Ramos (cell line): ENCODE results near the gene OXT.
"Not testable (repeated sequence)": the region's sequence is repeated elsewhere in the genome, so short reads cannot be mapped to it uniquely, and the experiment has no call there.

Source experiments
- in situ Hi-C: fragments of 300-500 bp; cut with MboI; formaldehyde crosslinking; loops from one replicate; pipeline ENCODE4 v1.14.3; 2022; ENCODE audit warnings: low sequenced_read_pairs; ENCODE audit not compliant: unreplicated experiment

Gene OXT

DNA sequence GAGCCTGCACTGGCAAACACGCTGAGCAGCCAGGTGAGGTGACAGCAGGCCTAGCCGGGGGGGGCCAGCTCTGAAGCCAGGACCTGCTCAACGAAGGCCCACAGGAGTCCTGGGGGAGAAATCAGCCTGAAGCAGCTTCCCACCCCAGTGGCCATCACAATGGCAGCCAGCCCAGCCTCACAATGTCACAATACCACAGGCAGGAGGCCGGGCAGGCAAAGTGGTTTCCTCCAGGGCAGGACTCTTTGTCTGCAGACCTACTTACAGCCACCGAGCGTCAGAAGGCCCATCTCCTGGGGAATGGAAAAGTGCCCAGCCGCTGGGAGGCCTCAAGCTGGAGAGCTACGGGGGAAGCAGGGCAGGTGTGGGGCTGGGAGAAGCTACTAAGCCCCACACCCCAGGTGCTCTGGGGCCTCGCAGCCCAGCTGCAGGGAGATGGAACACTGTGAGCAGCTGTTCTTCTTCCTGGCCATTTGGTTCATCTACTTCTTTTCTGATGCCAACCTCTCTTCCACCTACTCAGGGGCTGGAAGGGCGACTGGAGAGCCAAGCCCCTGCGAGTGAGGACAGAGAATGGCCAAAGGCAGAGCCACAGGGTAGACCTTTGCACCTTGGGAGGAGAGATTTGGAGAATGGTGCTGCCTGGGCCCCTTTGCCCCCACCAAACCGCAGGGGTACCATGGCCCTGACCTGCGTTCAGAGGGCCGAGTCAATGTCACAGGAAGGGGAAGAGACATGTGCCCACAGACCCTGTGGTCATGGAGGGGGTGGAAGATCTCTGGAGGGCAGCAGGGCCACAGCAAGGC lies 35.4 kb downstream of the OXT start:
- in situ Hi-C loops: no loop called here

DNA sequence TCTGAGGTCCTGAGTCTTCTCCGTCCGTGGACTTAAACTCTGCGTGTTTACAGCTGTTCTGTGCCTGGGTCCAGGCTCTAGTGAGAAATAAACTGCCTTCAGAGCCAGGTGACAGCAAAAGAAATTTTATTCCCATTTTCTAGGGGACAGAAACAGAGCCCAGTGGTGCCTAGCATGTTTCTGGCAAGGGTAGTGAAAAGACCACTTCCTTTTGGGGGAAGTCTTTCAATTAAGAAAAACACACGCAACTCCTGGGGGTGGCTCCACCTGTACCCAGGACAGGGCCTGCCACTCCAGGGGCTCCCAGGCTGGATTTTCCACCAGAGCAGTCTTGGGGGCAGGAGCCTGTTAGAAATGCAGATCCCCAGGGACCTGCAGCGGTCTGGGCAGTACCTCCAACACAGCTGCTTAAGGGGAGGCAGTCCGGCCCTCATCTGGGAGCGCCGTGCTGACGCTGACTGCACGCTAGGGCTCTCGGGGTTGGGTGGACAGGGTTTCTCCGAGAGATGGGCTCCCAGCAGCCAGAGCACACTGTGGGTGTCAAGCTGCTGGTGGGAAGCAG lies 36.1 kb downstream of the OXT start:
- in situ Hi-C loops: no loop called here

DNA sequence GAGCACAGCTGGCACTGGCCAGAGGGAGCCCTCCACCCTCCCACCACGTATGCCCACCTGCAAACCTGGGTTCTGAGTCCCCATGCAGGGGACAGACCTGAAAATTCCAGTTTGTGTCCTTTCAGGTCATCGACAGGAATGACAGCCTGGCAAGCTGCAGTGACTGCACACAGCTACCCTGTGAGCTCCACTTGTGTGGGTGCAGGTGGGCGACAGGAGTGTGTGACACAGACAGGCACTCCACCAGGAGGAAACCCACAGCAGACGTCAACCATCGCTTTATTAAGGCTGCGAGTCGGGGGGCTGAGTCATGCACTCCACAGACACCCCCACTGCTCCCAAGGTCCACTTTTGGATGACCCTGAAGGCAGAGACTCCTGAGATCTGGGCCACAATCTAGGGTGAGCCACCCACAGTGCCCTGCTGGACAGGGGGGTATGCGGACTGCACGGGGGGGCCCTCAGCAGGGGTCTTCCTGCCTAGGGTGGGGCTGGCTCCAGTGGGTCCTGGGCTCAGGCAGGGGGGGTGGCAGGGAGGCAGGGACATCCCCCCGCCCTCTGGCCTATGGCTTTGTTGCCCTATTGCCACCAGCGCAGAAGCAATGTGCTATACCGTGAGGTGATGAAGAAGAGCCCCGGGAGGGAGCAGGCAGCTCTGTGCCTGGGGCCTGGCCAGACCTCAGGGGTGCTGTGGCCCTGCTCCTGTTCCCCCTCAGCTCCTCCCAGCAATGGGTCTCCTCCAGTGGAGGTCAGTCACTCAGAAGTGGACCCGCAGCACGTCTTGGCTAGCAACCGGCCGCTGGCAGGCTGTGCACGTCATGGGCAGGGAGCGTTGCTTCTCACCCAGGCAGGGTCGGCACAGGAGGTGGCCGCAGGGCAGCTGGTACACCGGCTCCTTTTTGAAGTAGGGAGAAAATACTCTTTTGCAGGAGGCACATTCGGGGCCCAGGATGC lies 38.2 kb downstream of the OXT start:
- in situ Hi-C loops: no loop called here

DNA sequence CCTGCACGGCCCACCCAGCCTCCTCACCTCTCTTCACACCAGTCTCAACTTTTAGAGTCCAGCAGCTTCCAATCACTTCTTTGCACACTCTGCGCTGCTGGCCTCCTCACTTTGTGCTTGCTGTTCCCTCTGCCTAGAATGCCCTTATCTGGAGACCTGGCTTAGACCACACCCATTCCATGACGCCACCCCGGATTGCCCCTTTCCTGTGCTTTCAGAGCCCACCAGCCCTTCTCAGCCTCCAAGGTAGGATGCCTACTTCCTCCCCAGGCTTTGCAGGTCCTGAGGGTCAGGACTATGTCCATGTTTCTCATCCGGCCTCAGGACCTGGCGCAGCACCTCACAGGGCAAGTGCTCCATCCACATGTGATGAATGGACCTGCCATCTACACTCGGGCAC lies 40.1 kb downstream of the OXT start:
- in situ Hi-C loops: no loop called here

DNA sequence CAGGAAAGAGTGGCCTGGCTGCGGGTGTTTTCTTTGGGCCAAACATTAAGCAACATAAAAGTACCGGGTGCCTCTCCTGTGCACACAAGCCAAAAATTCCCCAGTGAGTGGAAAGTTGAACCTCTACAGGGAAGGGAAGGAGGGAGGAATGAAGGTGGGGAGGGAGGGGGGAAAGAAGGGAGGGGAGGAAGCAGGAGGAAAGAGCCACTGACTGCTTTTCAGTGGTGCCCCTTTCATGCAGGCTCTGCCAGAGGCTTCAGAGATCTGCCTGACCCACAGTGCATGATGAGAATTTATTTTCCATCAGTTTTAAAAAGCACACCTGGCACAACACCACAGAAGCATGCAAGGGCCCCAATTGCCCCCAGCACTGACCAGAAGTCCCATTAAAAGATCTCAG lies 40.6 kb downstream of the OXT start:
- in situ Hi-C loops: no loop called here

DNA sequence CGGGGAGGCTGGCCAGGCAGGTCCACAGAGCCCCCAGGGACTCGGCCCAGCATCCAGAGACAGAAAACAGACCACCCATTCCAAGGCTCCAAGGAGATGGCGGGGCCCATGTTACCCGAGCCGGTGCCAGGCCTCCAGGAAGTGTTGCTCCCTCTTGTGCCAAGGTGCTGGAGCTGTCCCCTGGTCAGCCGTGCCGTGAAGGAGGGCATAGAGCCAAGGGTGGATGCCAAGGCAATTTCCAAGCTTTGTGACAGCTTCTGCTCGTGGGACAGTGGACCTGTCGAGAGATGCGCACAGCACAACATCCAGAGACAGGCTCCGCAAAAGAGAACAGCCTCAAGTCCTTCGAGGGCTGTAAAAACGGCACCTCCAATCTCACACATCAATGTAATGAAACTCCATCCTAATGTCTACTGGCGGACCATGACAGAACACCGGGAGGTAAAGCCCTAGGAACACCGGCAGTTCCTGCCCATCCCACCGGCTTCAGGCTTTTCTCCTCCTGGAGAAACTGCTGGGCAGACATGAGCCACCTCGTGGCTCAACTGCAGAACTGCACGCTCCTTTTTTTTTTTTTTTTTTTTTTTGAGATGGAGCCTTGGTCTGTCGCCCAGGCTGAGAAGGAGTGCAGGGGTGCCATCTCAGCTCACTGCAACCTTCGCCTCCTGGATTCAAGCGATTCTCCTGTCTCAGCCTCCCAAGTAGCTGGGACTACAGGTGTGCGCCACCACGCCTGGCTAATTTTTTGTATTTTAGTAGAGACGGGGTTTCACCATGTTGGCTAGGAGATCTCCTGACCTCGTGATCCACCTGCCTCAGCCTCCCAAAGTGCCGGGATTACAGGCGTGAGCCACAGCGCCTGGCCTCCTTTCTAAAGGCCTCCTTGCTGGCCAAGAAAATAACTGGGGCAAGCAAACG lies 44.0 kb downstream of the OXT start:
- in situ Hi-C loops: no loop called here

DNA sequence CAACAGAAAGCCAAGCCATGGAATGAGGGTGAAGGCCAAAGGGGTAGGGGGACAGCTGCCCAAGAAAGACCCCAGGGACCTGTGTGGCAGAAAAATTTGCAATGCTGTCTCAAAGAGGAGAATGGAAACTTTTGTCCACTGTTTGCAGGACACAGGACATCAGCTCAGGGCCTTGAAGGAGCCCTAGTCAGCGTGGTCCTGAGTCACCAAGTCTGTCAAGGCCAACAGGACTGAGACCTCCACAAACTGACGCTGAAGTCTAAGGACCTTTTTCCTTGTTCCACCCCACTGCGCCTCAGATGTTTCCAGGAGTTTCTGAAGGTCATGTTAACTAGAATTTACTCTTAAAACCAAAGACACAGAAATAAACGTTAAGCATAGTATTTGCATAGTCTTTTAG lies 44.9 kb downstream of the OXT start:
- in situ Hi-C loops: no loop called here

DNA sequence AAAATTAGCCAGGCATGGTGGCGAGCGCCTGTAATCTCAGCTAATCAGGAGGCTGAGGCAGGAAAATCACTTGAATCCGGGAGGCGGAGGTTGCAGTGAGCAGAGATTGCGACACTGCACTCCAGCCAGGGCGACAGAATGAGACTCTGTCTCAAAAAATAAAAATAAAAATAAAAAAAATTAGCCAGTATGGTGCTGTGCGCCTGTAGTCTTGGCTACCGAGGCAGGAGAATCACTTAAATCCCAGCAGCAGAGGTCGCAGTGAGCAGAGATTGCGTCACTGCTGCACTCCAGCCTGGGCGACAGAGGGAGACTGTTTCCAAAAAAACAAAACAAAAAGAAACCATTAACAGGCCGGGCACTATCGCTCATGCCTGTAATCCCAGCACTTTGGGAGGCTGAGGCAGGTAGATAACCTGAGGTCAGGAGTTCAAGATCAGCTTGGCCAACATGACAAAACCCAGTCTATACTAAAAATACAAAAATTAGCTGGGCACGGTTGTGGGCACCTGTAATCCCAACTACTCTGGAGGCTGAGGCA lies 46.5 kb downstream of the OXT start:
- in situ Hi-C loops: not testable (repeated sequence)

DNA sequence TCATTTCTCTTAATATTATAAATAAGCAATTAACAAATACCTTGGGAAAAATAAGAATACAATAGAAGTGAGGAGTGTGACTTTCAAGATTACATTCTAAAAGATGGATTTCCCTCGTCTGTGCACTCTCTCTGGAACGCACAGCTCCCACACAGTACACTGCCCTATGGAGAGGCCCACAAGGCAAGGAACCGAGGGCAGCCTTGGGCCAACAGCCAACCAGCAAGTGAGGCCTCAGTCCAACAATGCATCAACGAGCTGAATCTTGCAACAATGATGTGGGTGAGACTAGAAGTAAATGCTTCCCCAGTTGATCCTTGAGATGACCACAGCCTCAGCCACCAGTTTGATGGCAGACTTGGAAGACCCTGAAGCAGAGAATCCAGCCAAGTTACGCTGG lies 47.6 kb downstream of the OXT start:
- in situ Hi-C loops: no loop called here

DNA sequence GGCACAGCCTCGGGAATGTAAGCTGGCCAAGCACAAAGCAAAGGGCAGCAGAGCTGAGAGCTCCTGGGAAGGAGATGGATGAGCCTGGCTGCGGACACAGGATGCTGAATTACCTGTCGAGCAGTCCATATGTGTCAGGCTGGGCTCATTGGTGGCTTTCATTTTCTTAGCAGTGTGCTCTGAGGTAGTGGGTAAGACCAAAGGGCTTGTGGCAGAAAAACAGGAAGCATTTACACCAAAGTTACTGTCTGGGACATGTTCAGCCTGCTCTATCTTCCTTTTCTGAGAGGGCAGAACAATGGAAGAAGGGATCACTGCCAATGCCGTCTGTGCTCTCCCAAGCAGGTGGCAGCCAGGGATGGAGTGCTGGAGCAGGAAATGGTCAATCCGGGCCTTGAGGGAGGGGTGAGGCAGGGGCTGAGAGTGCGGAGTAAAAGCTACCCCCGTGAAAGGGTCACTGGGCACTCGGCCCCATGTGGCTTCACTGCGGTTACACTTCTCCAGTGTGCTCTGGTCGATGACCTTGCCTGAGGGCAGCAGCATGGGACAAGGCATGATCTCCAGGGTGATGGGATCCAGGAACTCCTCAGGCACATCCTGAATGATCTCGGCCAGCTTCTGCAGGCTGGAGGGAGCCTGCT lies 50.0 kb downstream of the OXT start:
- in situ Hi-C loops: no loop called here
